Panc1 (cell line): ENCODE data around the gene CDAN1. TPM values are rescaled to one million over a fixed set of nuclear protein-coding genes. Genes with fewer than 3 reads are reported as not detected.

Experiments used
- ATAC-seq: fragments of 200-7000 bp; cut with Tn5 transposase; 2 replicates; pipeline ENCODE4 v1.9.1; 2020; ENCODE audit warnings: mild to moderate bottlenecking, moderate library complexity
- BruUV-seq: library from RNA; stranded (reverse); fragments of 400-500 nt; replicated peaks from 2 replicates; lab custom pipeline; 2021; lab: Mats Ljungman, UMichigan
- CTCF ChIA-PET: fragments of 300-600 bp; sonication (Branson Sonifier 250); formaldehyde crosslinking; loops from one replicate; lab custom pipeline; 2022; ENCODE audit warnings: antibody characterized with exemption; lab: Charles Lee
- POLR2A ChIA-PET: fragments of 300-600 bp; sonication (Branson Sonifier 250); formaldehyde crosslinking; loops from one replicate; lab custom pipeline; 2022; ENCODE audit warnings: antibody characterized with exemption; lab: Charles Lee
- DNase-seq: peaks from one replicate; pipeline ENCODE4 v3.0.0-alpha.2; 2010; ENCODE audit warnings: low read depth, low spot score
- H3K27ac ChIP-seq: 2 replicates; pipeline ENCODE4 v1.5.1; 2011; ENCODE audit warnings: mild to moderate bottlenecking, low read length, inconsistent platforms
- H3K27me3 ChIP-seq: fragments of 200-500 bp; sonication (Bioruptor generic); 2 replicates; pipeline ENCODE4 v1.6.0; 2014; ENCODE audit warnings: low read length, inconsistent platforms; ENCODE audit not compliant: control insufficient read depth, insufficient read depth
- H3K36me3 ChIP-seq: fragments of 200-500 bp; sonication (Bioruptor generic); 2 replicates; pipeline ENCODE4 v1.5.1; 2014; ENCODE audit warnings: inconsistent platforms, mild to moderate bottlenecking, low read length, moderate library complexity; ENCODE audit not compliant: control insufficient read depth, insufficient read depth
- H3K4me1 ChIP-seq: 2 replicates; pipeline ENCODE4 v1.5.1; 2011; ENCODE audit warnings: inconsistent platforms, mild to moderate bottlenecking, low read length, moderate library complexity; ENCODE audit not compliant: control insufficient read depth, insufficient read depth
- H3K4me3 ChIP-seq, 2 experiments: 2 replicates each; pipeline ENCODE4 v1.5.1; 2011 to 2012; ENCODE audit warnings: low read depth in 2 of 2, low read length in 2 of 2, mild to moderate bottlenecking in 2 of 2, inconsistent platforms in 1 of 2, moderate library complexity in 1 of 2
- H3K9me3 ChIP-seq: fragments of 200-500 bp; sonication (Bioruptor generic); 2 replicates; pipeline ENCODE4 v1.5.1; 2014; ENCODE audit warnings: low read depth, mild to moderate bottlenecking, inconsistent platforms, low read length, moderate library complexity; ENCODE audit not compliant: control insufficient read depth, insufficient read depth
- CTCF ChIP-seq: fragments of 450-650 bp; IDR thresholded peaks from 2 replicates; pipeline ENCODE4 v1.5.1; 2017; ENCODE audit warnings: mild to moderate bottlenecking
- POLR2AphosphoS5 ChIP-seq: IDR thresholded peaks from 2 replicates; pipeline ENCODE4 v1.6.1; 2012; ENCODE audit warnings: mild to moderate bottlenecking, low read depth, low read length, moderate library complexity
- REST ChIP-seq, 2 experiments: IDR thresholded peaks; 2 replicates each; pipeline ENCODE4 v1.6.1; 2011 to 2012; ENCODE audit warnings: low read depth in 2 of 2, control low read depth in 1 of 2, low read length in 1 of 2, mild to moderate bottlenecking in 1 of 2, moderate library complexity in 1 of 2; ENCODE audit not compliant: insufficient read depth in 1 of 2
- SIN3A ChIP-seq: IDR thresholded peaks from 2 replicates; pipeline ENCODE4 v1.6.1; 2012; ENCODE audit warnings: low read depth, mild to moderate bottlenecking, low read length, moderate library complexity, borderline replicate concordance; ENCODE audit not compliant: insufficient read depth
- TCF7L2 ChIP-seq: IDR thresholded peaks from 2 replicates; pipeline ENCODE4 v1.6.1; 2011; ENCODE audit warnings: mild to moderate bottlenecking, low read depth, low read length, inconsistent platforms
- in situ Hi-C: cut with HindIII; loops from 2 replicates; pipeline ENCODE4 v1.10.0; 2016; ENCODE audit warnings: low sequenced_read_pairs, low pct_unique_long_range_greater_than_20kb
- intact Hi-C: fragments of 100-400 bp; cut with micrococcal nuclease; formaldehyde crosslinking; loops from one replicate; pipeline ENCODE4 v1.10.0; 2022; ENCODE audit not compliant: unreplicated experiment
- total RNA-seq: library from RNA; stranded (reverse); gene quantifications from one replicate; pipeline ENCODE4 v1.2.1, GENCODE V29; 2021; ENCODE audit not compliant: unreplicated experiment

CDAN1 gene
- total RNA-seq, 1 experiment from 2014 or later: 41.1 TPM

GRCh38 chr15:42750306-42750705, 13.4 kb upstream of the CDAN1 start:
- no TSS peak for BruUV-seq
- Histone ChIP-seq H3K4me1 (no peaks in the 10 kb centered on the region), H3K27ac (no peak overlapping the region), H3K9me3 (no peaks in the 10 kb centered on the region), H3K36me3 (no peaks in the 10 kb centered on the region), H3K27me3 (no peaks in the 10 kb centered on the region), H3K4me3 (no peak overlapping the region)
- DNase-seq (no peak), ATAC-seq (no peak)
- ChIA-PET CTCF (no interaction called here), POLR2A (no interaction called here)
- in situ Hi-C loops: no loop called here
- TF ChIP-seq TCF7L2 (no peak), REST (IDR thresholded peaks at IDR 0.05; ENCODE audit: insufficient read depth in 1 of 2, low read depth in 2 of 2, low read length in 1 of 2) (no peak), POLR2AphosphoS5 (no peak), SIN3A (no peak), CTCF (no peak)
- intact Hi-C loops: no loop called here

GRCh38 chr15:42749266-42749665, 12.3 kb upstream of the CDAN1 start:
- intact Hi-C loops (no loop called here), in situ Hi-C loops (no loop called here)
- Histone ChIP-seq H3K9me3 (no peaks in the 10 kb centered on the region), H3K36me3 (no peaks in the 10 kb centered on the region), H3K27me3 (no peaks in the 10 kb centered on the region), H3K4me3 (no peak overlapping the region), H3K27ac (no peak overlapping the region), H3K4me1 (no peaks in the 10 kb centered on the region)
- CTCF ChIA-PET: no interaction called here
- TF ChIP-seq POLR2AphosphoS5: no peak
- TF ChIP-seq CTCF: no peak
- no peak for TF ChIP-seq SIN3A
- TF ChIP-seq TCF7L2: no peak
- TF ChIP-seq REST (IDR thresholded peaks at IDR 0.05; ENCODE audit: insufficient read depth in 1 of 2, low read depth in 2 of 2, low read length in 1 of 2): no peak
- BruUV-seq: no TSS peak
- ATAC-seq (no peak), DNase-seq (no peak)
- POLR2A ChIA-PET: no interaction called here
